GM10248 (cell line): ENCODE results near the gene TSC22D1.
"Not testable (repeated sequence)": the region's sequence is repeated elsewhere in the genome, so short reads cannot be mapped to it uniquely, and the experiment has no call there.

Experiments
- CTCF ChIA-PET: fragments of 300-600 bp; sonication (Branson Sonifier 250); formaldehyde crosslinking; extraction: SDS; loops from one replicate; lab custom pipeline; 2021; ENCODE audit warnings: antibody characterized with exemption; lab: Yijun Ruan, JAX
- POLR2A ChIA-PET: fragments of 350-650 bp; sonication (Branson Sonifier 250); formaldehyde crosslinking; extraction: SDS; loops from one replicate; lab custom pipeline; 2020; ENCODE audit warnings: antibody characterized with exemption; lab: Yijun Ruan, JAX
- DNase-seq: peaks from one replicate; pipeline ENCODE4 v3.0.0; 2012; ENCODE audit errors: extremely low spot score
- TF ChIP-seq, protein P1 (sequence below): IDR thresholded peaks from 2 replicates; pipeline ENCODE4 v1.5.1; 2012; ENCODE audit warnings: mild to moderate bottlenecking, low read depth; ENCODE audit errors: extremely low read depth, missing control alignments, control extremely low read depth

TSC22D1 gene

DNA sequence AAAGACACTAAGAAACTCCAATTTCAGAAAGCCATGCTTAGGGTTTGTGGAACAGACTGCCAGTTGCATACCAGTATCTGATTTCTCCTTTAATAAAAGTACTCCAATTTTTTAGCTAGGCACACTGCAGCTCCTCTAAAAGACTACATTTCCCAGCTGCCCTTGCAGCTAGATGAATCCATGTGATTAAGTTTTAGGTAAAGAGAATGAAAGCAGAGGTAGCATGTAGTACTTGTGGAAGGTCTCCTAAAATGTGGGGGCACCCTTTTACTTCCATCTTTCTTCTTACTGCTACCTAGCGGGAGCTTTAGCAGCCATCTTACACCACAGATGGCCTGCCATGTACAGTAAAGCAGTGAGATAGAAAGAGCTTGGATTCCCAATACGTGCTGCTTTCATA lies 33.0 kb upstream of the TSC22D1 start:
- POLR2A ChIA-PET = no interaction called here
- TF ChIP-seq, protein P1, sequence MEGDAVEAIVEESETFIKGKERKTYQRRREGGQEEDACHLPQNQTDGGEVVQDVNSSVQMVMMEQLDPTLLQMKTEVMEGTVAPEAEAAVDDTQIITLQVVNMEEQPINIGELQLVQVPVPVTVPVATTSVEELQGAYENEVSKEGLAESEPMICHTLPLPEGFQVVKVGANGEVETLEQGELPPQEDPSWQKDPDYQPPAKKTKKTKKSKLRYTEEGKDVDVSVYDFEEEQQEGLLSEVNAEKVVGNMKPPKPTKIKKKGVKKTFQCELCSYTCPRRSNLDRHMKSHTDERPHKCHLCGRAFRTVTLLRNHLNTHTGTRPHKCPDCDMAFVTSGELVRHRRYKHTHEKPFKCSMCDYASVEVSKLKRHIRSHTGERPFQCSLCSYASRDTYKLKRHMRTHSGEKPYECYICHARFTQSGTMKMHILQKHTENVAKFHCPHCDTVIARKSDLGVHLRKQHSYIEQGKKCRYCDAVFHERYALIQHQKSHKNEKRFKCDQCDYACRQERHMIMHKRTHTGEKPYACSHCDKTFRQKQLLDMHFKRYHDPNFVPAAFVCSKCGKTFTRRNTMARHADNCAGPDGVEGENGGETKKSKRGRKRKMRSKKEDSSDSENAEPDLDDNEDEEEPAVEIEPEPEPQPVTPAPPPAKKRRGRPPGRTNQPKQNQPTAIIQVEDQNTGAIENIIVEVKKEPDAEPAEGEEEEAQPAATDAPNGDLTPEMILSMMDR = no peak
- CTCF ChIA-PET = no interaction called here

DNA sequence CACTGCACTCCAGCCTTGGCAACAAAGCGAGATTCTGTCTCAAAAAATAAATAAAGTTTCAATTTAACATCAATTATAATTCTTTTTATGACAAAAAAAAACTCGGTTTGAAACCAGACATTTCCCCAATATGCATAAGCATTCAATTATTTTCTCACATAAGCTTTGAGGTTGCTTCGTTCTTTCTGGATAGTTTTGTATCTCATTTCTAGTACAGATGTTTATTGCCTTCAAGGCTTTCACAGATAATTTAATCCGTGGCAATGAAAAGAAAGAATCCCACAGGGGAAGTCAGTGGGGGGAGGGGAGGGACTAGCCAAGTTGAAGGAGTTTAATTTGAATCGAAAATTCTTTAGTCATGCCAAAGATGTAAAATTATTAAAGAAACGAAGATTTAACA lies 29.6 kb upstream of the TSC22D1 start:
- TF ChIP-seq, protein P1 = no peak
- CTCF ChIA-PET = no interaction called here
- no peak for DNase-seq
- POLR2A ChIA-PET = no interaction called here

More for the DNA sequence above, 33.0 kb upstream of the TSC22D1 start:
- no peak for DNase-seq

DNA sequence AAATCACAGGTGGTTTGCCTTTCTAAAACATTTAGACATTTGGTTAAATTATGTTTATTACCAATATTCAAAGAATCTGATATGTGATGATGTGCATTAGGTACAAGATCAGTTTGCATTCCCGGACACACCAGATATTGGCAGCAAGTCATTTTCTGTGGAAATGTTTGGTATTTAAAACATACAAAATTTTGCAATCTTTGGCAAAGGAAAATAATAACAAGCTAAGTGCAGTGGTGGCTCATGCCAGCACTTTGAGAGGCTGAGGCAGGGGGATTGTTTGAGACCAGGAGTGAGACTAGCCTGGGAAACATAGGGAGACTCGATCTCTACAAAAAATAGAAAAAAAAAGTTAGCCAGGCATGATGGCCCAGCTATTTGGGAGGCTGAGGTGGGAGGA lies 29.1 kb upstream of the TSC22D1 start:
- POLR2A ChIA-PET = no interaction called here
- CTCF ChIA-PET = no interaction called here
- DNase-seq = no peak
- TF ChIP-seq, protein P1 = no peak

DNA sequence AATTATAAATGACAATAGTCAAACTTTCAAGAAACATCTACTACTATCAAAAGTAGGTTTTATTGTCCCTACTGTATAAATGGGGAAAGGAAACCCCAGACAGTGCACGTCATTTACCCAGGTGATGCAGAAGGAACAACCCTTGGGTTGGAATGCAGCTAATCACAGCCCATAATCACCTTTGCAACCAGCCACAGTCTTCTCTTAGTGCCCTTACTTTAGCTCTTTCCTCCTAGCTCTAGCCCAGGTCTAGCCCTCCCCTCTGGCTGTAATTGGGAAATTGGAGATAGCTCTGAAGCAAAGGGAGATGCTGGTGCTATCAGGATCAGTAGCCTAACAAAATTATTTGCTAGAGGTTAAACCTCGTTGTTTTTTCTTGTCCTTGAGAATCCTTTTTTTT lies 25.5 kb upstream of the TSC22D1 start:
- ChIA-PET POLR2A (no interaction called here), CTCF (no interaction called here)
- TF ChIP-seq, protein P1 = no peak
- no peak for DNase-seq

DNA sequence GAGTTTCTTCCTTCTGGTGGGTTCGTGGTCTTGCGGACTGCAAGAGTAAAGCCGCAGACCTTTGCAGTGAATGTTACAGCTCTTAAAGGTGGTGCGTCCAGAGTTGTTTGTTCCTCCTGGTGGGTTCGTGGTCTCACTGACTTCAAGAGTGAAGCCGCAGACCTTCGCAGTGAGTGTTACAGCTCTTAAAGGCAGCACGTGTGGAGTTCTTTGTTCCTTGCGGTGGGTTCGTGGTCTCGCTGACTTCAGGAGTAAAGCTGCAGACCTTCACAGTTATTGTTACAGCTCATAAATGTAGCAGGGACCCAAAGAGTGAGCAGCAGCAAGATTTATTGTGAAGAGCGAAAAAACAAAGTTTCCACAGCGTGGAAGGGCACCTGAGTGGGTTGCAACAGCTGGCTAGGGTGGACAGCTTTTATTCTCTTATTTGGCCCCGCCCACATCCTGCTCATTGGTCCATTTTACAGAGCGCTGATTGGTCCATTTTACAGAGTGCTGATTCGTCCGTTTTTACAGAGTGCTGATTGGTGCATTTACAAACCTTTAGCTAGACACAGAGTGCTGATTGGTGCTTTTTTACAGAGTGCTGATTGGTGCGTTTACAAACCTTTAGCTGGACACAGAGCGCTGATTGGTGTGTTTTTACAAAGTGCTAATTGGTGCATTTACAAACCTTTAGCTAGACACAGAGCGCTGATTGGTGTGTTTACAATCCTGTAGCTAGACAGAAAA lies 17.9 kb upstream of the TSC22D1 start:
- POLR2A ChIA-PET, DNase-seq: not testable (repeated sequence)
- CTCF ChIA-PET = interaction anchor here (0.9 to 1.3 kb wide), 3 partner anchors 10 to 21 kb away, joined by 3 to 4 read pairs (median 3); no protein-coding TSS in a partner anchor

DNA sequence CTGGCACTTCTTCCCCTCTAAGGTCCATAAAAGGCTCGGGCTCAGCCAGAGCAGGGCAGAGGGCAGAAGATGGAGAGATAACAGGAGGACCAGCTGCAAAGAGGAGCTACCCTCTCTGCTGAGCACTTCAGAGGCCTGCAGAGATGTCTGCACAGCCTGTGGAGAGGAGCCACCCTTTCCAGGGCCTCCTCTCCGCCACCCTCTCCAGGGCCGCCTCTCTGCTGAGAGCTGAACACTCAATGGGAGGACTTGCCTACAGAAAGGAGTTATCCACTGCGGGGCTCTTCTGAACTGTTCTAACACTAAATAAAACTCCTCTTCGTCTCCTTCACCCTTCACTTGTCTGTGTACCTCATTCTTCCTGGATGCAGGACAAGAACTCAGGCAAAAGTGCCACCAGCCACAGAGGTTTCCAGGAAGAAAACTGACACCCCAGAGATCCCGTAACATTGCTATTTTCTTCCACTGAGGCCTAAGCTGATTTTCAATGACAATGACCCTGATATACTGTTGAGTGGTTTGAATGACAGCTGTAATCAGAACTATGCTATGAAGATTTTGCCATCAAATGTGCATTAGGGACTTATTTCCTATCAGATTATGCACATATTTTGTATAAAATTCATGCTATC lies 16.2 kb upstream of the TSC22D1 start:
- DNase-seq = no peak
- CTCF ChIA-PET = interaction anchor here (1.9 kb wide), 1 partner anchor 10 kb away, joined by 7 read pairs; no protein-coding TSS in a partner anchor
- POLR2A ChIA-PET = no interaction called here

DNA sequence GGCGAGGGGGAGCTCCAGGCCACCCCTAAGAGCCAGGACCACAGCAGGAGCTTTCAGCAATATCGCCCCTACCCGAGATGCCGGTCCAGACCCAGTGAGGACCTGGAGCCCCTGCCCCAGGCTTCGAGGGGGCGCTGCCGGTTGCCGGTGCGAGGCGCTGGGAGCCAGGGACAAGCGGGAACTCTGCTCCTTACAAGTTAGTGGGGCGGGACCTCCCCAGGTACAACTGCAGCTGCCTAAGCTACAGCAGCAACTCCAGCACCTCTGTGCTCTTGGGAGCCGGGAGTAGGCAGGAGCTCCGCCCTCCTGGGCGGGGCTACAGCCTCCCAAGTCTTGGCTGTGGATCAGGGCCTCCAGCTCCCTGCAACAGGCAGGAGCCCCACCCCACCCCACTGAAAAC lies 15.2 kb upstream of the TSC22D1 start:
- CTCF ChIA-PET = interaction anchor here (1.9 kb wide), 1 partner anchor 9 kb away, joined by 7 read pairs; no protein-coding TSS in a partner anchor
- DNase-seq = no peak
- POLR2A ChIA-PET = no interaction called here
- TF ChIP-seq, protein P1 = no peak

More for the DNA sequence above, 16.2 kb upstream of the TSC22D1 start:
- TF ChIP-seq, protein P1 = no peak
